ENCODE measurements around the gene NCK2. TPM values are rescaled to one million over a fixed set of nuclear protein-coding genes. Genes with fewer than 3 reads are reported as not detected.
A peak's percentile ranks its signal among the peaks of the same experiment; 100 is the strongest.

The NCK2 gene
- polyA plus RNA-seq, 1 experiment = 20.5 TPM

DNA sequence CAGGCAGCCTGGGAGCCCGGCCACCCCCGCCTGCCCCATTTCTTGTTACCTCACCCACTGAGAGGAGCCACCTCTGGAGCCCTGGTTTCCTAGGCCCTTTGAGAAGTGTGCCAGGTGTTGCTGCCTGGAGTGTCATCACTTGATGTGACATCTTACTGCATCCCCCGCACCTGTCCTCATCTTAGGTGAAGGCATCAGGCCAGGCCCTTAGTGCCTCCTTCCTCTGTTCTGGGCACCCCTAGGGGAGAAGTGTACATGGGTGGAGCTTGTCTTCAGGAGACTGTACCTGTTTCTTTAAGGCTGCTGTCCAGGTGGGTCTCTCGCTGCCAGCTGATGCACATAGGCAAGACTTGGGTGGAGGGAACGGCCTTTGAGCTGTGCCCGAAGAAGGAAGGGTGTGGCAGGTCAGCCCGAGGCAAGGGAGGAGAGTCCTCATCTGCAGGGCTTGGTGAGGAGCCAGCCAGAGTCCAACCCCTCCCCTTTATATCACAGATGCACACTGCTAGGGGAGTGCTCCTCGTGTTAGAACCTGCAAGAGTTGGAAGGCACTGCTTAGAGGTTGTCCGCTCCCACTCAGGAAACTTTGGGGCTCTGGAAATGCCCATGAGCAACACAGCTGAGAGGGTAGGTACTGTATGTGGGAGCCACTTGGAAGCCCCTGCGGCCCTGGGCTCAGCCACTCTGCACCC lies 45.9 kb downstream of the NCK2 start:
- CTCF ChIA-PET = no interaction called here
- no peak for DNase-seq (ENCODE audit: low read depth, low spot score)
- no peak overlapping the region for H3K4me3 ChIP-seq (ENCODE audit: low read depth, low read length)

DNA sequence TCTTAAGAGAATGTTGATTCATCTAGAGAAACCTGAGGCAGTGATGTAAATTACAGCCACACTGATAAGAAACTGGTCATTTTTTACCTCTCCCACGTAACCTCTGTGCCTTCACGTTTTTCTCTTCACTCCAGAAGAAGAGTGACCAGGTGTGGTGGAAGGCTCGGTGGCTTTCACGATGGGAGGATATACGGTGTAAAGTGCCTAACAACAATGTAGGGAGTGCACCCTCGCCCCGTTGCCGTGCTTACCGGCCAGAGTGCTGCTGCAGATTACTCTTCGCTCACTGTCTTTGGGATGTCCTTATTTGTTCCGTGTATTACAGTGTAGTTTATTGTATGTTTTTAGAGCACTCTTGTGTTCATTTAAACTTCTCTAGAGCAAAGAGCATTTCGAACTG lies 46.5 kb downstream of the NCK2 start:
- H3K4me3 ChIP-seq (ENCODE audit: low read depth, low read length) = no peak overlapping the region
- H3K27ac ChIP-seq (ENCODE audit: low read depth, low read length) = no peak overlapping the region
- no peaks in the 10 kb centered on the region for H3K27me3 ChIP-seq (ENCODE audit: control insufficient read depth, insufficient read depth, low read length)
- DNase-seq (ENCODE audit: low read depth, low spot score) = no peak
- no peaks in the 10 kb centered on the region; the same call in 1 of the 2 replicates for H3K9me3 ChIP-seq (ENCODE audit: control insufficient read depth, insufficient read depth, low read length)
- ChIA-PET POLR2A (no interaction called here), CTCF (no interaction called here)
- TF ChIP-seq, protein P1, sequence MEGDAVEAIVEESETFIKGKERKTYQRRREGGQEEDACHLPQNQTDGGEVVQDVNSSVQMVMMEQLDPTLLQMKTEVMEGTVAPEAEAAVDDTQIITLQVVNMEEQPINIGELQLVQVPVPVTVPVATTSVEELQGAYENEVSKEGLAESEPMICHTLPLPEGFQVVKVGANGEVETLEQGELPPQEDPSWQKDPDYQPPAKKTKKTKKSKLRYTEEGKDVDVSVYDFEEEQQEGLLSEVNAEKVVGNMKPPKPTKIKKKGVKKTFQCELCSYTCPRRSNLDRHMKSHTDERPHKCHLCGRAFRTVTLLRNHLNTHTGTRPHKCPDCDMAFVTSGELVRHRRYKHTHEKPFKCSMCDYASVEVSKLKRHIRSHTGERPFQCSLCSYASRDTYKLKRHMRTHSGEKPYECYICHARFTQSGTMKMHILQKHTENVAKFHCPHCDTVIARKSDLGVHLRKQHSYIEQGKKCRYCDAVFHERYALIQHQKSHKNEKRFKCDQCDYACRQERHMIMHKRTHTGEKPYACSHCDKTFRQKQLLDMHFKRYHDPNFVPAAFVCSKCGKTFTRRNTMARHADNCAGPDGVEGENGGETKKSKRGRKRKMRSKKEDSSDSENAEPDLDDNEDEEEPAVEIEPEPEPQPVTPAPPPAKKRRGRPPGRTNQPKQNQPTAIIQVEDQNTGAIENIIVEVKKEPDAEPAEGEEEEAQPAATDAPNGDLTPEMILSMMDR (IDR thresholded peaks at IDR 0.05; ENCODE audit: low read depth, low read length) = no peak

More for the DNA sequence above, 45.9 kb downstream of the NCK2 start:
- POLR2A ChIA-PET = no interaction called here
- H3K9me3 ChIP-seq (ENCODE audit: control insufficient read depth, insufficient read depth, low read length) = no peaks in the 10 kb centered on the region; the same call in 1 of the 2 replicates
- TF ChIP-seq, protein P1 (IDR thresholded peaks at IDR 0.05; ENCODE audit: low read depth, low read length) = no peak
- H3K27me3 ChIP-seq (ENCODE audit: control insufficient read depth, insufficient read depth, low read length) = no peaks in the 10 kb centered on the region
- peak overlapping the region; percentile 39 for H3K27ac ChIP-seq (ENCODE audit: low read depth, low read length)

DNA sequence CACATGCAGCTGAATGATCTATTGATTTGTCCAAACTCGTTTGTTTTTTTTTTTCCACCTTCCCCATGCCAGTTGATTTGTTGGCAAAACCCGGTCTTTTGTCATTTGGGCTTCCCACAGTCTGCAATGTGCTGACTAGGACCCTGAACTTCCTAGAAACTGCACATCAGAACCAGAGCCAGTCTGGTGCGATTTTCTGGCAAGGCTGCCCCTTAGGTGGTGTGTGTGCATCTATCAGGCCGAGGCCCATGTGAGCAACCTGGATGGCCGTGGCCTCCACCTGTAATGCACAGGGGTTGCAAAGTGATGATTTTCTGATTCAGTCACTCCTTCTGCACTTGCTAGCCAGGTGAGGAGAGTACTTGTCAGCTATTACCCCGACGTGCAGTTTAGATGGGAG lies 47.8 kb downstream of the NCK2 start:
- H3K4me3 ChIP-seq (ENCODE audit: low read depth, low read length) = no peak overlapping the region
- ChIA-PET CTCF (no interaction called here), POLR2A (no interaction called here)
- TF ChIP-seq, protein P1 (IDR thresholded peaks at IDR 0.05; ENCODE audit: low read depth, low read length) = no peak
- H3K27ac ChIP-seq (ENCODE audit: low read depth, low read length) = no peak overlapping the region
- H3K27me3 ChIP-seq (ENCODE audit: control insufficient read depth, insufficient read depth, low read length) = no peaks in the 10 kb centered on the region
- DNase-seq (ENCODE audit: low read depth, low spot score) = no peak
- no peaks in the 10 kb centered on the region for H3K9me3 ChIP-seq (ENCODE audit: control insufficient read depth, insufficient read depth, low read length)

DNA sequence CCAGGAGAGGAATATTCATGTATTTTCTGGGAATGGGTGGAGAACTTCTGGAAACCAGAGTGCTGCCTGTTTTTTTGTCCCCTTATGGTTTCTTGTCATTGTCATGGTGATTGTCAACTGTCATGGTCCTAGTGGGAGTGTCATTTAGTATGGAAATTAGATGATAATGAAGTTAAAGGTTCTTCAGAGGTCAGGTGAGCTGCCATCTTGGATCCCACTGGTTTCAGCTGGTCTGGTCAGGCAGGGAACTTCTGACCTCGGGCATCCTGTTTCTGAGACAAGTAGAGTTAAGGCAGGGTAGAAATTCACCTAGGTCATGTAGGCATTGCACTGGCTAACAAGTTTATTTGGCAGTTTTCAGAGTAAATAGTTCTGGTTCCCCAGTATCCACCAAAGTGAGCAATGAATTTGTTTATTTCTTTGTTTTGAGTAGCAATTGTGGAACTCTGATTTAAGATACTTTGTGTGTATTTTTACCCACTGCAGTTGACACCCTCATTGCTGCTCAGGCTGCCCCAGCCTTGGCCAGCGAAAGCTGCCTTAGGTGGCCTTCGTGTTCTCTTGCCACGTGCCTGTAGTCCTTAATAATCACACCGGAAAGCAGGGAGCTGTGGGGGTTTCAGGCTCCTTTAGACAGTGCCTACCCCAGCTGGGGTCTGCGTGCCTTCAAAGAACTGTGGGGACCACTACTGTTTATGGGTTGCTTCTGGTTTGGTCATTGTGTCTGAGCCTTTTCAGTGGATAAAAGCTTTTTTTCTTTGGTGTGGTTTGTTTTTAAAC lies 48.7 kb downstream of the NCK2 start:
- CTCF ChIA-PET = interaction anchor here (0.6 kb wide), 1 partner anchor 10 kb away, joined by 3 read pairs; no protein-coding TSS in a partner anchor
- no peaks in the 10 kb centered on the region for H3K27me3 ChIP-seq (ENCODE audit: control insufficient read depth, insufficient read depth, low read length)

More for the DNA sequence above, 48.7 kb downstream of the NCK2 start:
- H3K9me3 ChIP-seq (ENCODE audit: control insufficient read depth, insufficient read depth, low read length) = no peaks in the 10 kb centered on the region
- TF ChIP-seq, protein P1 (IDR thresholded peaks at IDR 0.05; ENCODE audit: low read depth, low read length) = no peak
- DNase-seq (ENCODE audit: low read depth, low spot score) = no peak
- POLR2A ChIA-PET = no interaction called here
- no peak overlapping the region for H3K27ac ChIP-seq (ENCODE audit: low read depth, low read length)
- H3K4me3 ChIP-seq (ENCODE audit: low read depth, low read length) = no peak overlapping the region
